OCI-LY7 (cell line): ENCODE measurements around the gene TMEM190. TPM values are rescaled to one million over a fixed set of nuclear protein-coding genes. Genes with fewer than 3 reads are reported as not detected.

Experiments used
- total RNA-seq, 2 experiments: library from RNA; depleted of rRNA in 1 of 2; stranded (reverse); fragments of >200 nt in 1 of 2; shearing (Covaris generic) in 1 of 2; gene quantifications; 2 replicates each; pipeline ENCODE4 v1.2.3, GENCODE V29; 2014 to 2022

Gene TMEM190
- total RNA-seq, 2 experiments from 2014 or later = not detected

Other genes starting within 250 kb of the TMEM190 start
- 17.6 and 21.9 TPM in 2 replicates for gene TNNT1, start 227.6 kb upstream of the TMEM190 start, total RNA-seq (2014; rRNA removed; shearing (Covaris generic))
- 11.2 and 11.6 TPM in 2 replicates for gene TNNT1, start 227.6 kb upstream of the TMEM190 start, total RNA-seq (2022)
- gene TNNI3, start 219.1 kb upstream of the TMEM190 start, total RNA-seq (2014; rRNA removed; shearing (Covaris generic)) = 2.6 TPM in 1 of 2 replicates, not detected in the other
- not detected in 2 replicates for gene TNNI3, start 219.1 kb upstream of the TMEM190 start, total RNA-seq (2022)
- gene DNAAF3, start 210.2 kb upstream of the TMEM190 start, total RNA-seq (2014; rRNA removed; shearing (Covaris generic)) = 0.85 and 2.8 TPM in 2 replicates
- gene DNAAF3, start 210.2 kb upstream of the TMEM190 start, total RNA-seq (2022) = 2.2 and 2.5 TPM in 2 replicates
- 0.44 TPM in 1 of 2 replicates, not detected in the other for gene SYT5, start 196.5 kb upstream of the TMEM190 start, total RNA-seq (2014; rRNA removed; shearing (Covaris generic))
- gene SYT5, start 196.5 kb upstream of the TMEM190 start, total RNA-seq (2022) = 0.84 and 1.3 TPM in 2 replicates
- not detected in 2 replicates for gene PTPRH, start 167.3 kb upstream of the TMEM190 start, total RNA-seq (2014; rRNA removed; shearing (Covaris generic))
- not detected in 2 replicates for gene PTPRH, start 167.3 kb upstream of the TMEM190 start, total RNA-seq (2022)
- 6.7 and 8.1 TPM in 2 replicates for gene TMEM86B, start 148.1 kb upstream of the TMEM190 start, total RNA-seq (2014; rRNA removed; shearing (Covaris generic))
- 13.7 and 13.8 TPM in 2 replicates for gene TMEM86B, start 148.1 kb upstream of the TMEM190 start, total RNA-seq (2022)
- 82.0 and 89.6 TPM in 2 replicates for gene PPP6R1, start 117.8 kb upstream of the TMEM190 start, total RNA-seq (2014; rRNA removed; shearing (Covaris generic))
- gene PPP6R1, start 117.8 kb upstream of the TMEM190 start, total RNA-seq (2022) = 156 and 161 TPM in 2 replicates
- 41.3 and 50.5 TPM in 2 replicates for gene HSPBP1, start 96.7 kb upstream of the TMEM190 start, total RNA-seq (2014; rRNA removed; shearing (Covaris generic))
- 31.9 and 38.7 TPM in 2 replicates for gene HSPBP1, start 96.7 kb upstream of the TMEM190 start, total RNA-seq (2022)
- gene BRSK1, start 92.8 kb upstream of the TMEM190 start, total RNA-seq (2014; rRNA removed; shearing (Covaris generic)) = 15.9 and 16.1 TPM in 2 replicates
- 23.9 and 25.7 TPM in 2 replicates for gene BRSK1, start 92.8 kb upstream of the TMEM190 start, total RNA-seq (2022)
- not detected in 2 replicates for gene TMEM150B, start 51.5 kb upstream of the TMEM190 start, total RNA-seq (2014; rRNA removed; shearing (Covaris generic))
- not detected in 2 replicates for gene TMEM150B, start 51.5 kb upstream of the TMEM190 start, total RNA-seq (2022)
- gene KMT5C, start 37.0 kb upstream of the TMEM190 start, total RNA-seq (2014; rRNA removed; shearing (Covaris generic)) = 21.2 and 22.8 TPM in 2 replicates
- gene KMT5C, start 37.0 kb upstream of the TMEM190 start, total RNA-seq (2022) = 36.1 and 43.4 TPM in 2 replicates
- not detected in 2 replicates for gene COX6B2, start 22.1 kb upstream of the TMEM190 start, total RNA-seq (2014; rRNA removed; shearing (Covaris generic))
- gene COX6B2, start 22.1 kb upstream of the TMEM190 start, total RNA-seq (2022) = not detected in 2 replicates
- gene GARIN5B, start 13.6 kb upstream of the TMEM190 start, total RNA-seq (2014; rRNA removed; shearing (Covaris generic)) = not detected in 2 replicates
- not detected in 2 replicates for gene GARIN5B, start 13.6 kb upstream of the TMEM190 start, total RNA-seq (2022)
- gene IL11, start 6.4 kb upstream of the TMEM190 start, total RNA-seq (2014; rRNA removed; shearing (Covaris generic)) = 0.32 TPM in 1 of 2 replicates, not detected in the other
- gene IL11, start 6.4 kb upstream of the TMEM190 start, total RNA-seq (2022) = 0.46 and 0.55 TPM in 2 replicates
- gene TMEM238, start 7.5 kb downstream of the TMEM190 start, total RNA-seq (2014; rRNA removed; shearing (Covaris generic)) = 2.6 and 2.7 TPM in 2 replicates
- gene TMEM238, start 7.5 kb downstream of the TMEM190 start, total RNA-seq (2022) = 6.5 and 7.1 TPM in 2 replicates
- gene RPL28, start 9.1 kb downstream of the TMEM190 start, total RNA-seq (2014; rRNA removed; shearing (Covaris generic)) = 847 and 872 TPM in 2 replicates
- 2,656 and 3,234 TPM in 2 replicates for gene RPL28, start 9.1 kb downstream of the TMEM190 start, total RNA-seq (2022)
- 682 and 848 TPM in 2 replicates for gene UBE2S, start 31.0 kb downstream of the TMEM190 start, total RNA-seq (2014; rRNA removed; shearing (Covaris generic))
- 285 and 321 TPM in 2 replicates for gene UBE2S, start 31.0 kb downstream of the TMEM190 start, total RNA-seq (2022)
- gene SHISA7, start 66.5 kb downstream of the TMEM190 start, total RNA-seq (2014; rRNA removed; shearing (Covaris generic)) = not detected in 2 replicates
- not detected in 2 replicates for gene SHISA7, start 66.5 kb downstream of the TMEM190 start, total RNA-seq (2022)
- 89.5 and 115 TPM in 2 replicates for gene ISOC2, start 84.8 kb downstream of the TMEM190 start, total RNA-seq (2014; rRNA removed; shearing (Covaris generic))
- gene ISOC2, start 84.8 kb downstream of the TMEM190 start, total RNA-seq (2022) = 37.0 and 37.7 TPM in 2 replicates
- gene C19orf85, start 87.9 kb downstream of the TMEM190 start, total RNA-seq (2014; rRNA removed; shearing (Covaris generic)) = not detected in 2 replicates
- gene C19orf85, start 87.9 kb downstream of the TMEM190 start, total RNA-seq (2022) = not detected in 2 replicates
- 1.8 and 5.2 TPM in 2 replicates for gene ZNF628, start 99.8 kb downstream of the TMEM190 start, total RNA-seq (2014; rRNA removed; shearing (Covaris generic))
- 8.6 and 10.6 TPM in 2 replicates for gene ZNF628, start 99.8 kb downstream of the TMEM190 start, total RNA-seq (2022)
- gene NAT14, start 108.4 kb downstream of the TMEM190 start, total RNA-seq (2014; rRNA removed; shearing (Covaris generic)) = 29.1 and 33.2 TPM in 2 replicates
- gene NAT14, start 108.4 kb downstream of the TMEM190 start, total RNA-seq (2022) = 24.2 and 28.3 TPM in 2 replicates
- gene SSC5D, start 111.6 kb downstream of the TMEM190 start, total RNA-seq (2014; rRNA removed; shearing (Covaris generic)) = 0.23 and 0.50 TPM in 2 replicates
- 1.7 and 2.7 TPM in 2 replicates for gene SSC5D, start 111.6 kb downstream of the TMEM190 start, total RNA-seq (2022)
- not detected in 2 replicates for gene SBK2, start 160.3 kb downstream of the TMEM190 start, total RNA-seq (2014; rRNA removed; shearing (Covaris generic))
- not detected in 2 replicates for gene SBK2, start 160.3 kb downstream of the TMEM190 start, total RNA-seq (2022)
- not detected in 2 replicates for gene SBK3, start 168.7 kb downstream of the TMEM190 start, total RNA-seq (2014; rRNA removed; shearing (Covaris generic))
- gene SBK3, start 168.7 kb downstream of the TMEM190 start, total RNA-seq (2022) = 0.34 and 0.68 TPM in 2 replicates
- 4.1 and 6.1 TPM in 2 replicates for gene ZNF579, start 204.0 kb downstream of the TMEM190 start, total RNA-seq (2014; rRNA removed; shearing (Covaris generic))
- 11.1 and 11.6 TPM in 2 replicates for gene ZNF579, start 204.0 kb downstream of the TMEM190 start, total RNA-seq (2022)
- 6.0 and 6.8 TPM in 2 replicates for gene FIZ1, start 222.7 kb downstream of the TMEM190 start, total RNA-seq (2014; rRNA removed; shearing (Covaris generic))
- gene FIZ1, start 222.7 kb downstream of the TMEM190 start, total RNA-seq (2022) = 17.1 and 18.0 TPM in 2 replicates
- gene ZNF524, start 223.5 kb downstream of the TMEM190 start, total RNA-seq (2014; rRNA removed; shearing (Covaris generic)) = 14.5 and 21.6 TPM in 2 replicates
- 9.2 and 12.3 TPM in 2 replicates for gene ZNF524, start 223.5 kb downstream of the TMEM190 start, total RNA-seq (2022)
- 2.1 and 3.0 TPM in 2 replicates for gene ZNF865, start 228.8 kb downstream of the TMEM190 start, total RNA-seq (2014; rRNA removed; shearing (Covaris generic))
- gene ZNF865, start 228.8 kb downstream of the TMEM190 start, total RNA-seq (2022) = 11.3 and 13.0 TPM in 2 replicates
- 3.4 and 6.6 TPM in 2 replicates for gene ZNF784, start 247.7 kb downstream of the TMEM190 start, total RNA-seq (2014; rRNA removed; shearing (Covaris generic))
- 4.0 and 5.4 TPM in 2 replicates for gene ZNF784, start 247.7 kb downstream of the TMEM190 start, total RNA-seq (2022)